Anterior cingulate cortex (tissue), 58 donors: ENCODE measurements around the gene BRK1.
"Not testable (repeated sequence)": the region's sequence is repeated elsewhere in the genome, so short reads cannot be mapped to it uniquely, and the experiment has no call there.

Experiments
- DNase-seq, 58 donors: peaks; one replicate each; lab custom pipeline; 2025; lab: John Stamatoyannopoulos, UW

The BRK1 gene

DNA sequence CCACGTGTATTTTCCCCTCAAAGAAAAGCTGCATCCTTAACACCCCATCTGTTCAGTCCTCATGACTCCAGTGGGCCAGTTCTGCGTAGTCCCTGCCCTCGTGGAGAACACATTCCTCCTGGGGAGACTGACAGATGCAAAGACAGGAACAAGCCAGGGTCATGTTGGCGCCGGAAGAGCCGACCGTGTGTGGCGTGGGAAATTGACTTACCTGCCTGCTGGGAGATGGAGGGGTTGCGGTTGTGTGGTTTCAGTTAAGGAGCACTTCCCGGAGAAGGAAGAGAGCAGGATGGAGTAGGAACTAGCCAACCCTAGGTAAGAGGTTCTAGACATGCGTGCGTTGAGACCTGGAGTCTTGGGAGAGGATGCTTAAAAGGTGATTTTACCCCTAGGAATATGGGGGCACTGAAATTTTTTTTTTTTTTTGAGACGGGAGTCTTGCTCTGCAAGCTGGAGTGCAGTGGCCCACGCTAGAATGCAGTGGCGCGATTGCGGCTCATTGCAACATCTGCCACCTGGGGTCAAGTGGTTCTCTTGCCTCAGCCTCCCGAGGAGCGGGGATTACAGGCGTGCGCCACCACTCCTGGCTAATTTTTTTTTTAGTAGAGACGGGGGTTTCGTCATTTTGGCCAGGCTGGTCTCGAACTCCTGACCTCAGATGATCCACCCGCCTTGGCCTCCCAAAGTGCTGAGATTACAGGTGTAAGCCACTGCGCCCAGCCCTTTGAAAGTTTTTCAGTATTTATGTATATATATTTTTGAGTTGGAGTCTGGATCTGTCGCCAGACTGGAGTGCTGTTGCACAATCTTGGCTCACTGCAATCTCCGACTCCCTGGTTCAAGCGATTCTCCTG, 27.5 kb downstream of the BRK1 start:
- no peak for DNase-seq

DNA sequence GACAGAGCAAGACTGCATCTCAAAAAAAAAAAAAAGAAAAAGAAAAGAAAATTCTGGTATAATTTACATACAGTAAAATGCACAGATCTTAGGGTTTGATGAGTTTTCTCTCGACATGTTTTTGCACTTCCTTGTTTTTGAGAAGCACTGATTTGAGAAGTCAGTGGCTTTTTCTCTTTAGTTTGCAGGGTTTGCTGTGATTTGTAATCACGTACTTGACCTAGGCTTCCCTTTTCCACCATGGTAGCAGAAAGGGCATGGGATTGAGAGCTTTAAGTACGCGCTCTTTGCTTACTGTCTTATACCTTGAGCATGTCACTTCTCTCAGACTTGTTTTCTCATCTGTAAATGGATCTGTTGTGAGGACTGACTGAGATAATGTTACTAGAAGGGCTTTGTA, 30.2 kb downstream of the BRK1 start:
- DNase-seq: no peak

DNA sequence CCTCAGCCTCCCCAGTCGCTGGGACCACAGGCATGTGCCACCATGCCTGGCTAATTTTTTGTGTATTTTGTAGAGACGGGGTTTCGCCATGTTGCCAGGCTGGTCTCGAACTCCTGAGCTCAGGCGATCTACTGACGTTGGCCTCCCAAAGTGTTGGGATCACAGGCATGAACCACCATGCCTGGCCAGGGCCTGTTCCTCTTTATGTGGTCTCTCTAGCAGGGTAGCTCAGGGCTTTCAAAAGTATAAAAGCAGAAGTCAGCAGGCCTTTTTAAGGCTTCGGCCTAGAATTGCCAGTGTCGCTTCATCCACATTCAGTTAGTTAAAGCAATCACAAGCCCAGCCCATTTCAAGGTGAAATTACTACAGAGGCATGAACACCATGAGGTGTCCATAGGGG, 33.8 kb downstream of the BRK1 start:
- no peak for DNase-seq

DNA sequence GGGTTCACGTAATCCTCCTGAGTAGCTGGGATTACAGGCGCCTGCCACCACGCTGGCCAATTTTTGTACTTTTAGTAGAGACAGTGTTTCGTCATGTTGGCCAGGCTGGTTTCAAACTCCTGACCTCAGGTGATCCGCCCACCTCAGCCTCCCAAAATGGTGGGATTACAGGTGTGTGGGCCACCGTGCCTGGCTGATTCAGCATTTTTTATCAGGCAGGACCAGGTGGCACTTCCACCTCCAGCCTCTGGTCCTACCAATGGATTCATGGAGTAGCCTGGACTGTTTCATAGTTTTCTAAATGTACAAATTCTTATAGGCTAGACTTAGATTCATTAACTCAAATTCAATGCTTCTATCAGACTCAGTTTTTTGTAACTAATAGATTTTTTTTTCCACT, 35.5 kb downstream of the BRK1 start:
- no peak for DNase-seq

DNA sequence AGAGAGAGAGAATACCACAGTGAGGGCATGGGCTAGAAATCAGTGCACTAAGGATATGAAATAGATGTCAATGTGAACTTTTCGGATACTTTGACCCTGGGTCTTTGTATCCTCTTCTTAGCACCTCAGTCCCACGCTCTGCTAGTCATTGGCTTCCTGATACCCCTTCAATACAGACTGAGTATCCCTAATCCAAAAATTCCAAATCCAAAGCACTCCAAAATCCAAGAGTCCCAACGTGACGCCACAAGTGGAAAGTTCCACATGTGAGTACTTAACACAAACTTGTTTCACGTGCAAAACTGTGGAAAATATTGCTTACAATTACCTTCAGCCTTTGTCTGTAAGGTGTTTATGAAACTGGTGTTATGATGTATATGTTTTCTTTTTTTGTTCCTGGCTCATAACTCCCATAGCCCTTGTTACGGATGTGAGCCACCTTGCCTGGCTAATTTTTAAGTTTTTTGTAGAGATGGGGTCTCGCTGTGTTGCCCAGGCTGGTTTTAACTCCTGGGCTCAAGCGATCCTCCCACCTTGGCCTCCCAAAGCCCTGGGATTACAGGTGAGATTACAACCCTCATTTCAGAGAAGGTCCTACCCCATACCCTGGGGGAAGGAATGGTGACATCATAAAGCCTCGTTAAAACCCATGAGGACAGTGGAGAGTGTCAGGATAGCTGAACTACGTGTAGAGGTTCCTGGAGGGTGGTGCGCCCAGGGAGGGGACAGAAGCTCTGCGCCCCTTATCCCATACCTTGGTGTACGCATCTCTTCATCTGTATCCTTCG, 39.1 kb downstream of the BRK1 start:
- DNase-seq: no peak

DNA sequence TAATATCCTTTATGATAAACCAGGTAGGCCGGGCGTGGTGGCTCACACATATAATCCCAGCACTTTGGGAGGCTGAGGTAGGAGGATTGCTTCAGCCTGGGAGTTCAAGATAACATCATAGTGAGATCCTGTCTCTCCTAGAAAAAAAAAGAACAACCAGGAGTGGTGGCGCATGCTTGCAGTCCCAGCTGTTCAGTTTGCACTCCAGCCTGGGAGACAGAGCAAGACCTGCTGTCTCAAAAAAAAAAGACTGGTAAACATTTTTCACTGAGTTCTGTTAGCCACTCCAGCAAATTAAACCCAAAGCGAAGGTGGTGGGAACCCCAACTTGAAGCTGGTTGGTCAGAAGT, 39.6 kb downstream of the BRK1 start:
- DNase-seq: no peak

DNA sequence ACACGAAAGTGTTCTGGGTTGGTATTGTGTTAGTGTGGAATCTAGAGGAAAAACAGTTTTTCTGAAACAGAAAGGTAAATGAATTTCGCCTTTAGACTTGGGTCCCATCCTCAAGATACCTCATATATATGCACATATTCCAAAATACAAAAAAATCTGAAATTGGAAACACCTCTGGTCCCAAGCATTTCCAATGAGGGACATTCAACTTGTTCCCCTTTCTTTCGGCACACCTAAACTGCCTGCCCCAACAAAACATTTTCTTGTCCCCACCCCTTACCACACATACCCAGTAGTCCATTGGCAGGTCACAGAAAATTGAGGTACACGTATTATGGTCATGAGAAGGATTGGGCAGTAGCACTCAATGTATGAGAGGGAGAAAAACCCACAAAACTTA, 40.2 kb downstream of the BRK1 start:
- DNase-seq: no peak

DNA sequence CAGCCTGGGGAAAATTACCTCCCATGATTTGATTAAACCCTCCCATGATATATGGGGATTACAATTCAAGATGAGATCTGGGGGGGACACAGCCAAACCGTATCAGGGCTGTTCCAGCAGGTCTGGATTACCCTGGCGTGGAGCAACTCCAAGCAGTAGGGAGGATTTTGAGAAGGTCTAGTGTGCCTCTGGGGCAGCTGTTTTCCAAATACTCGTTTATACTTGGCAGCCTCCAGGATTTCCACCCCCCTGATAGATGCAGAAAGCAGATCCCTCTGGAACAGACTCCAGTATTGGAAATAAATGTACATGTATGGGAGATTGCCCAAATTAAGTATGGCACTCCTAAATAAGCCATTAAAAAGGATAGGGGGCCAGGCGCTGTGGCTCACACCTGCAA, 41.6 kb downstream of the BRK1 start:
- DNase-seq: no peak

DNA sequence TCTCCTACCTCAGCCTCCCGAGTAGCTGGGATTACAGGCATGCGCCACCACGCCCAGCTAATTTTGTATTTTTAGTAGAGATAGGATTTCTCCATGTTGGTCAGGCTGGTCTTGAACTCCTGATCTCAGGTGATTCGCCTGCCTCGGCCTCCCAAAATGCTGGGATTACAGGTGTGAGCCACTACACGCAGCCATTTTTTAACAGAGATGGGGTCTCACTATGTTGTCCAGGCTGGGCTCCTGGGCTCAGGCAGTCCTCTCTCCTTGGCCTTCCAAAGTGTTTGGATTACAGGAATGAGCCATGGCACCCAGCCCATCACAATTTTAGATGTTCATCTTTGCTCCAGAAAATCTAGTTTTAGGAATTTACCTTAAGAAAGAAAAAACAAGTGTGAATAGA, 43.1 kb downstream of the BRK1 start:
- not testable (repeated sequence) for DNase-seq

DNA sequence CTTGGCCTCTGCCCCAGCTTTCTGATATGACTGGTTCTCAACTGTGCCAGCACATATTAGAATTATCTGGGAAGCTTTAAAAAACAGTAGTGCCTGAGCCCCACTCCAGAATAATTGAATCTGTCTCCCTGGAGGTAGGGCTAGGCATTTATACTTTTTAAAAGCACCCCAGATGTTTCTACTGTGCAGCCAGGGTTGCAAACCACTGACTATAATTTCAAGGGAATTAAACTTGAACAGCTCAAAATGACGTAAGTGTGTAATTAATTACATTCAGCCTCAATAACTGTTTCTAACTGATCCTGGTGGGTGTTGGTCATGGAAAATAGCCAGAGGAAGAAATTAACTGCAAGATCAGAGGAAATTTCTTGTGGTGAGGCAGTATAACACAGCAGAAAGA, 44.9 kb downstream of the BRK1 start:
- DNase-seq: no peak

DNA sequence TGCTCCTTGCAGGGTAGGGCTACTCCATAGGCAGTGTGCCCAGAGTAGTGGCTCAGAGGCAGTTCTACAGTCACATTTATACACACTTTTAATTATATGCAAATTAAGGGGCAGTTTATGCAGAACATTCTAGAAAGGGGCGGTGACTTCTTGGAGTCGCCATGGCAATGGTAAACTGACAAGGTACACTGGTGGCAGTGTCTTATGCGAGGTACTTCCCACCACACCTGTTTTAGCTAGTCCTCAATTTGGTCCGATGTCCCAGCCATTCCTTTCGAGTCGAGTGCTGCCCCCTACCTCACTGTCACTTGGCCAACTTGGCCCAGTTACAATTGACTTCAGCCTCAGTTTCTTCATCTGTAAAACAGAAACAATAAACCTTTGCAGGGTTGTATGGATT, 45.5 kb downstream of the BRK1 start:
- no peak for DNase-seq

DNA sequence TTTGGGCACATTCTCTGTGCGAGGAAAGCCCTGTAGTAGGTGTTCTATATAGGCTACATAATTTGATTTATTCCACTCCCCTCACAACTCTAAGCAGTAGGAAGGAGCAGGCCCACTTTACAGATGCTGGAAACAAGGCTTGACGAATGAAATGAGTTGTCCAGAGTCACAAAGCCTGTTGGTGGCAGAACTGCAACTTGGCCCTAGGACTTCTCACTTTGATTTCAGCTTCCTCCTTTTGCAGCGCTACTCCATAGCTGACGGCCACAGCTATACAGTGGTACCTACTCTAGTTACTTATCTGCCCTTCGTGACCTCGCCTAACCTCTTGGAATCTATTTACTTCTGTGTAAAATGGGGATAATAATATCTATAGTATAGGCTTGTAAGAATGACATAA, 46.7 kb downstream of the BRK1 start:
- no peak for DNase-seq

DNA sequence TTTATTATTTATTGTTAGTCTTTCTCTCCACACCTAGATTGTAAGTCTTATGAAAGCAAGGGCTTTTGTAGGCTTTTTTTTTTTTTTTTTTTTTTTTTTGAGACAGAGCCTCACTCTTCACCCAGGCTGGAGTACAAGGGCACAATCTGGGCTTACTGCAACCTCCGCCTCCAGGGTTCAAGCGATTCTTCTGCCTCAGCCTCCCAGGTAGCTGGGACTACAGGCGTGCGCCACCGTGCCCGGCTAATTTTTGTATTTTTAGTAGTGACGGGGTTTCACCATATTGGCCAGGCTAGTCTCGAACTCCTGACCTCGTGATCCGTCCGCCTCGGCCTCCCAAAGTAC, 48.7 kb downstream of the BRK1 start:
- DNase-seq: not testable (repeated sequence)

DNA sequence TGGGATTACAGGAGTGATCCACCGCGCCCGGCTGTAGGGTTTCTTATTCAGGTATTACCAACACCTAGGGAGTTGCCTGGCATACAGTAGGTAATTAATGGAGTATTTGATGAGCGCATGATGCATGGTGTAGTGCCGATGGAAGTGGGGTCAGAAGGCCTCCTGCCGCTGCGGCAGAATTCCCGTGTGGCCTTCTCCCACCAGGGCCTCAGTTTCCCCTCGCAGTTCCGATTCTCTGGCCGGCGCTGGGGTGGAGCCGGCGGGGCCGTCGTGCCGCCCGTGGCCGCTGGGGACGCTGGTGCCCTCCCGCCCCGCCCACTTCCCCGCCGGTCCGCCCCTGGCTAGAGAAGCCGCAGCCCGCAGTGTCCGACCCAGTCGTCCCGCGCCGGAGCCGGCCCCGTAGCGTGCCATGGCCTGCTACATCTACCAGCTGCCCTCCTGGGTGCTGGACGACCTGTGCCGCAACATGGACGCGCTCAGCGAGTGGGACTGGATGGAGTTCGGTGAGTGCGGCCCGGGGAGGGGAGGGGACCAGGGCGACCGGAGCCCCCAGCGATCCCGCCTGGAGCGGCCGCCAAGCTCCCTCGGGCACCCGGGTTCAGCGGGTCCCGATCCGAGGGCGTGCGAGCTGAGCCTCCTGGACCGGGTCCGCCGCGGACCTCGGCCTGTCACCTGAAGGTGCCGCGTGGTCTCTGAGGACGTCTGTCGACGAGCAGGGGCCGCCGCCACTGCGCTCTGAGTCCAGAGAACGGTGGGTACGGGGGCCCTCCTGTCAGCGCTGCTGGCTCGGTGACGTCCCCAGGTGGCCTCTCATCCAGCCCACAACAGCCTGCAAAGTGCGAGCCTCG, 49.3 kb downstream of the BRK1 start, which contains the start of gene IRAK2:
TSS of gene IRAK2 (plus strand) at position 374 of the 848 bp plus-strand sequence. CDS start at position 410, 36 bp downstream.
- DNase-seq: peak in 51 of 58 donors; percentile 9 to 79 (median 52)

DNA sequence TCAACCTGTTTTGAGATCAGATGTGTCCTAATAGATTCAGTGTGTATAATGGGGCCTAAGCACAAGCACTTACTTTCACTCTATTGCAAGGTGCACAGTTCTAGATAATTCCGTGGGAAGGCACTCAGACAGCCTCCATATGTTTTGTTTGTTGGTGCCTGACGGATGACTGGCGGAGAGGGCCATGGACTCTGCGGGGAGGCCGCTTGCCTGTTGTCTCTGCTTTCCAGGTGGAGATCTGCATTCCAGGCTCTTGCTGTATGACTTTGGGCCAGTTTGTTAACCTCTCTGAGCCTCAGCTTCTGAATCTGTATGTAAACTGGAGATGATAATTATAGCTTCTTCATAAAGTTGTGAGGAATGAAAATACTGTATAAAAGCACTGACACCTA, 50.7 kb downstream of the BRK1 start:
- no peak for DNase-seq

DNA sequence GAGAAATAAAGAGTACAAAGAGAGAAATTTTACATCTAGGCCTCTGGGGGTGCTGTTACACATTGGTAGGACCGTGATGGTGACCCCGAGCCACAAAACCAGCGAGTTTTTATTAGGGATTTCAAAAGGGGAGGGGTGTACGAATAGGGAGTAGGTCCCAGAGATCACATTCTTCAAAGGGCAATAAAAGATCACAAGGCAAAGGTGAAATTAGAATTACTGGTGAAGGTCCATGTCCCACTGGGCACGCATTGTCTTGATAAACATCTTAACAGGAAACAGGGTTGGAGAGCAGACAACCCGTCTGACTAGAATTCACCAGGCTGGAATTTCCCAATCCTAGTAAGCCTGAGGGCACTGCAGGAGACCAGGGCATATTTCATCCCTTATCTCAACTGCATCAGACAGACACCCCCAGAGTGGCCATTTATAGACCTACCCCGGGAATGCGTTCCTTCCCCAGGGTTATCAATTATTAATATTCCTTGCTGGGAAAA, 53.6 kb downstream of the BRK1 start:
- no peak for DNase-seq

DNA sequence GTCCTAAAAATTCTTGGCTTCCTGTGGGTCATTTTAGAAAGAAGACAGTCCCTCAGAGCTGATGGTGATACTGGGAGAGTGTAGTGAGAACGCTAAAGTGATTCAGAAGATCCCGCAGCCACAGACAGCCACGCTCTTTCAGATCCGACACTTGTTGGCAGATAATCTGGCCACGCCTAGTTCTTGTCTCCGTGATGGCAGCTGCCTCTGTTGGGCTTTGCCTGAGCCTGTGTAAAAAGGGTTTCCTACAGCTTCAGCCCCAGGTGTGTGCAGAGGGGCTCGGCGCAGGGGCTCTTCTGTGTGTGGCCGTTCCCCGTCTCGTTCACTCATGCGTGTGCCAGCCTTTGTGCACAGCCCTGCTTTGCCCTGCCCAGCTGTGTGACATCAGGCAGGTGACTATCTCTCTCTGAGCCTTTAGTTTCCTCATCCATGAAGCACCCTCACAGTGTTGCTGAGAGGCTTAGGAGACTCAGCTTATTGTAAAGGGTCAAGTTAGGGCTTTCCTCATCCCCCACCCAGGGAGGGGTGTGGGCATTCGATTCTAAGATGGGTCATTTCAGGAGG, 55.5 kb downstream of the BRK1 start:
- DNase-seq: peak in 1 of 58 donors; percentile 22

DNA sequence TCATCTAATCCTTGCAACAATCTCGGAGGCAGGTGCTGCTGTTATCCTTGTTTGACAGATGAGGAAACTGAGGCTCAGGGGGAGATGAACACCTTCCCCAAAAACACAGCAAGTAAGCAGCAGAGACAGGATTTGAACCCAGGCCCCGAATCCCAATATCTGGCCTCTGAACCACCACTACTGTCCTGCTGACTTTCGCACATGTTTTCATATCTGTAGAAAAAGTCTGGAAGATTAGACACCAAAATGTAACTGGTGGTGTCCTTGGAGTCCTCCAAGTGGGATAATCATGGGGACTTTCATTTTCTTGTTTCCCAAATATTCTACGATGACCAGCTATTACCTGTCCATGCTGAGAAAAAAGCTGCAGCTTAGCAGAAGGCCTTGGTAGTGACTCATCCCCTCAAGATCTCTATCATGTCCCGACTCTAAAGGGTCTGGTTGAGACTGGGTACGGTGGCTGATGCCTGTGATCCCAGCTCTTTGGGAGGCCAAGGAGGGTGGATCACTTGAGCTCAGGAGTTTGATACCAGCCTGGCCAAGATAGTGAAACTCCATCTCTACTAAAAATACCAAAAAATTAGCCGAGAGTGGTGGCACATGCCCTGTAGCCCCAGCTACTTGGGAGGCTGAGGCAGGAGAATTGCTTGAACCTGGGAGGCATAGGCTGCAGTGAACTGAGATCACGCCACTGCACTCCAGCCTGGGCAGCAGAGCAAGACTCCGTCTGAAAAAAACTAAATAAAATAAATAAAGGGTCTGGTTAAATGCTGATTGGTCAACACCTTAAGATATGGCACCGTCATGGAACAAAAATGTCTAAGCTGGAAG, 57.8 kb downstream of the BRK1 start:
- no peak for DNase-seq

DNA sequence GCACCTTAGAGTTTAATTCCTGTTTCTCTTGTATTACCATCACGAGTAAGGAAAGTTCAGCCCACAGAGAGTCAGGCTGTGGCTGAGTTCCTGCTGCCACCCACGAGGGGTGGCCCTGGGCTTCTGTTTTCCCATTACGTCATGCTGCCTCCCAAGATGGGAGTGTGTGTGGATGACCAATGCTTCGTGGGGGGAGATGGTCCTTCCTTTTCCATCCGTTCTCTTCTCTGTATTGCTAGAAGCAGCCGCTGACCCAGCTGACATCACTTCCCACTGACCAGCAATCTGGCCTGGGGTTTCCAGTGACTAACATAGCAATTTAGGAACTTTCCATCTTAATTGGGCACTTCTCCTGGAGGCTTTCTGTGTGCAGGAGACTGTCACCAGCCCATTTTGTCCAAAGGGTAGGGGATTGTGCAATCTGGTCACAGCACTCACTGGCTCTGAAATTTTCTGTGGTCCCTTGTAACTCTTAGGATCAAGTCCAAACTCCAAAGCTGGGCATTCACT, 58.5 kb downstream of the BRK1 start:
- peak in 35 of 58 donors; percentile 20 to 80 (median 43) for DNase-seq
